ENCODE data around the gene ARL4A. TPM values are rescaled to one million over a fixed set of nuclear protein-coding genes. Genes with fewer than 3 reads are reported as not detected.

Gene ARL4A
- total and polyA plus RNA-seq, 2 of the 13 experiments (the other 11 are each of a cell fraction or from before 2014, with no cell fraction given): 10.8 to 25.6 TPM

GRCh38 chr7:12686234-12686890, 1.1 kb upstream of the ARL4A start (continued):
- peak; percentile 76; the same call in 1 of the 2 replicates for TF ChIP-seq ZSCAN5A (CRISPR knock-in tag; IDR thresholded peaks at IDR 0.05; ENCODE audit: borderline replicate concordance)
- no peak for TF ChIP-seq ZNF142 (CRISPR knock-in tag; IDR thresholded peaks at IDR 0.05)
- no peak for TF ChIP-seq KMT2B (CRISPR knock-in tag; IDR thresholded peaks at IDR 0.05)
- TF ChIP-seq ZKSCAN5 (CRISPR knock-in tag; IDR thresholded peaks at IDR 0.05): no peak
- TF ChIP-seq EZH2 (conservative IDR thresholded peaks at IDR 0.05; ENCODE audit: low read depth, low read length): no peak
- TF ChIP-seq EHMT2 (IDR thresholded peaks at IDR 0.05; ENCODE audit: borderline replicate concordance, low read depth, low read length): peak; percentile 61; the same call in 1 of the 2 replicates
- no peak for TF ChIP-seq SYNCRIP (IDR thresholded peaks at IDR 0.05; ENCODE audit: insufficient read depth, low read depth, low read length)
- TF ChIP-seq ZKSCAN1 (IDR thresholded peaks at IDR 0.05; ENCODE audit: low read length): no peak
- TF ChIP-seq RARG (CRISPR knock-in tag; IDR thresholded peaks at IDR 0.05; ENCODE audit: low read depth): no peak
- peak; percentile 62 for TF ChIP-seq TAF15 (IDR thresholded peaks at IDR 0.05; ENCODE audit: low read depth, low read length, poor library complexity, severe bottlenecking)
- TF ChIP-seq WIZ (CRISPR knock-in tag; IDR thresholded peaks at IDR 0.05): 0 out of 2 replicates have a peak, but pooled peaks have one; percentile 41
- TF ChIP-seq ZNF615 (CRISPR knock-in tag; IDR thresholded peaks at IDR 0.05; ENCODE audit: borderline replicate concordance): no peak
- no peak for TF ChIP-seq ZNF20 (CRISPR knock-in tag; IDR thresholded peaks at IDR 0.05)
- no peak; the same call in 1 of the 2 replicates for TF ChIP-seq ZSCAN21 (CRISPR knock-in tag; IDR thresholded peaks at IDR 0.05; ENCODE audit: borderline replicate concordance)
- TF ChIP-seq FOXA3 (CRISPR knock-in tag; IDR thresholded peaks at IDR 0.05): peak; percentile 31; the same call in 1 of the 2 replicates
- peak; percentile 40; the same call in 1 of the 2 replicates for TF ChIP-seq SALL1 (CRISPR knock-in tag; IDR thresholded peaks at IDR 0.05)
- TF ChIP-seq ZNF577 (CRISPR knock-in tag; IDR thresholded peaks at IDR 0.05; ENCODE audit: borderline replicate concordance, low read depth): no peak
- TF ChIP-seq MTF2 (CRISPR knock-in tag; IDR thresholded peaks at IDR 0.05; ENCODE audit: borderline replicate concordance): no peak; the same call in 1 of the 2 replicates
- no peak for TF ChIP-seq USF2 (IDR thresholded peaks at IDR 0.05; ENCODE audit: low read depth, low read length)
- no peak for TF ChIP-seq USF2 (CRISPR knock-in tag; IDR thresholded peaks at IDR 0.05; ENCODE audit: borderline replicate concordance)

Measured in HepG2 (cell line).